ENCODE measurements around the gene LIMK2. TPM values are rescaled to one million over a fixed set of nuclear protein-coding genes. Genes with fewer than 3 reads are reported as not detected.
"Not testable (repeated sequence)": the region's sequence is repeated elsewhere in the genome, so short reads cannot be mapped to it uniquely, and the experiment has no call there.

The LIMK2 gene
- total and polyA plus RNA-seq, 7 experiments from 2014 or later, result 13.1 to 49.9 (median 26.2) TPM

DNA sequence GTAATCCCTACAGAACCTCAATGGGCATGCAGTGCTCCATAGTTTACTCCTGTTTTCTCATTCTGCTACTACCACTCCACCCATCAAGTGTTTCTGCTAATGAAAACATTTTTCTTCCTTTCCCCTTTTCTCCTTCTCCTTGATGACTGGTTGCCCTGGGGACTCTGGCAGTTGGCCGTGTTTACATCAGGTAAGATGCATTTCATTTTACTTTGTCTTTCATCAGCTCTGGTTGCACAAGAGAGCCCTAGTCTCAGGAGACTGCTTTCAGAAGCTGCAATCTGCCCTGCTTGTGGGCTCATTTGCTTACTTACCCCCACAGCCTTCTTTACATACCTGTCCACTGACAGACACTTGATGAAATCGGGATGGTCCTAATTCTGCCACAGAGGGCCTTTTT lies 19.6 kb upstream of the LIMK2 start:
- peak overlapping the region in 4 of 9 donors; percentile 6 to 75 (median 40) for H3K27ac Mint-ChIP-seq
- Histone ChIP-seq H3K9me3 (ENCODE audit: control insufficient read depth in 2 of 3, low read length in 3 of 3) (no peaks in the 10 kb centered on the region), H3K27me3 (ENCODE audit: control insufficient read depth in 2 of 2, insufficient read depth in 2 of 2, low read length in 2 of 2) (no peaks in the 10 kb centered on the region), H3K4me3 (ENCODE audit: low read length) (no peak overlapping the region), H3K4me1 (ENCODE audit: control insufficient read depth in 2 of 2, insufficient read depth in 2 of 2, low read length in 2 of 2) (no peaks in the 10 kb centered on the region), H3K36me3 (ENCODE audit: control insufficient read depth in 2 of 3, insufficient read depth in 3 of 3, low read length in 3 of 3) (peaks cover 0 to 60% (median 4%) of the 10 kb centered on the region in 3 experiments), H3K27ac (ENCODE audit: low read depth, low read length) (no peak overlapping the region)
- H3K9me3 Mint-ChIP-seq, result no peaks in the 10 kb centered on the region
- H3K4me3 Mint-ChIP-seq, result no peak overlapping the region
- intact Hi-C loops (cut with micrococcal nuclease), result no loop called here
- no peaks in the 10 kb centered on the region for H3K27me3 Mint-ChIP-seq
- DNase-seq (no peak), ATAC-seq (no peak)
- CTCF ChIA-PET, result no interaction called here
- peaks cover 0 to 5% (median 0%) of the 10 kb centered on the region in 7 donors for H3K4me1 Mint-ChIP-seq
- H3K36me3 Mint-ChIP-seq, result peaks cover 5 to 36% (median 15%) of the 10 kb centered on the region in 5 donors
- POLR2A ChIA-PET, result no interaction called here

DNA sequence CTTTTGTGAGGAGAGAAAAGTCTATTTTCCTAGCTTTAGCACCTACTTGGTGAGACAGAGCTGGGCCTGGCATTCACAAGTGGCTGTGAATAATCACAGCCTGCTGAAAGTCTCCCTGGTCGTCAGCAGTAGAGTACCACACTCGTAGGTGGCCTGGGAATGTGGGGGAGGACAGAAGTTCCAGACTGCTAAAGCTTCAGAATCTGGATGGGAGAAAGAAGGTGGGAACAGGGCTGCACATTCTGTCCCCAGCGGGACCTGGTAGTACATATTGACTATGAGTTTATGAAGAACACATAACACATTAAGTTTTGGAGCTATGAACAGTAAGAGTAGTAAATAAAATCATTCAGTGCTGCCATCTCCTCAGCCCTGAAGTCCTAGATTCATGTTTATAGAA lies 19.0 kb upstream of the LIMK2 start:
- intact Hi-C loops (cut with micrococcal nuclease), result no loop called here
- no peak for ATAC-seq
- Mint-ChIP-seq H3K27ac (peak overlapping the region in 1 of 9 donors; percentile 75), H3K9me3 (no peaks in the 10 kb centered on the region), H3K4me3 (no peak overlapping the region), H3K4me1 (peaks cover 0 to 5% (median 0%) of the 10 kb centered on the region in 7 donors), H3K27me3 (no peaks in the 10 kb centered on the region), H3K36me3 (peaks cover 5 to 30% (median 10%) of the 10 kb centered on the region in 5 donors)
- Histone ChIP-seq H3K4me1 (ENCODE audit: control insufficient read depth in 2 of 2, insufficient read depth in 2 of 2, low read length in 2 of 2) (no peaks in the 10 kb centered on the region), H3K27me3 (ENCODE audit: control insufficient read depth in 2 of 2, insufficient read depth in 2 of 2, low read length in 2 of 2) (no peaks in the 10 kb centered on the region), H3K9me3 (ENCODE audit: control insufficient read depth in 2 of 3, low read length in 3 of 3) (no peaks in the 10 kb centered on the region), H3K36me3 (ENCODE audit: control insufficient read depth in 2 of 3, insufficient read depth in 3 of 3, low read length in 3 of 3) (peaks cover 0 to 54% (median 0%) of the 10 kb centered on the region in 3 experiments), H3K27ac (ENCODE audit: low read depth, low read length) (no peak overlapping the region), H3K4me3 (ENCODE audit: low read length) (no peak overlapping the region)
- ChIA-PET POLR2A (no interaction called here), CTCF (interaction anchor here (1.1 kb wide), 1 partner anchor 37 kb away, joined by 3 read pairs; no protein-coding TSS in a partner anchor)
- DNase-seq, result no peak

DNA sequence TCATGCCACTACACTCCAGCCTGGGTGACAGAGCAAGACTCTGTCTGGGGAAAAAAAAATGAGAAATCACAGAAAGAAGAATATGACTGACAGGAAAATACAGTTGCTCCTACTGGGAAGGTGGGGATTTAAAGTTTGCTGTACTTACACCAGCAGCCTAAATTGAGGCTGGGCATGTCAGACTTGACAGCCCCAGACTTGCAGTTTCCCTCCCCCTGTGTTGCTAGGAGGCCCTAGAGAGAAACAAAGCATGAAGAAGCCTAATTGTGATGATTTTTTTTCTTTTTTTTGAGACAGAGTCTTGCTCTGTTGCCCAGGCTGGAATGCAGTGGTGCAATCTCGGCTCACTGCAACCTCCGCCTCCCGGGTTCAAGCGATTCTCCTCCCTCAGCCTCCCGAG lies 17.4 kb upstream of the LIMK2 start:
- H3K9me3 Mint-ChIP-seq; H3K27me3 ChIP-seq (ENCODE audit: control insufficient read depth in 2 of 2, insufficient read depth in 2 of 2, low read length in 2 of 2); H3K4me1 Mint-ChIP-seq; H3K4me3 Mint-ChIP-seq; H3K4me1 ChIP-seq (ENCODE audit: control insufficient read depth in 2 of 2, insufficient read depth in 2 of 2, low read length in 2 of 2); ATAC-seq; DNase-seq; H3K4me3 ChIP-seq (ENCODE audit: low read length); H3K27ac Mint-ChIP-seq; H3K27ac ChIP-seq (ENCODE audit: low read depth, low read length); H3K27me3 Mint-ChIP-seq; H3K9me3 ChIP-seq (ENCODE audit: control insufficient read depth in 2 of 3, low read length in 3 of 3); CTCF ChIA-PET; intact Hi-C loops (cut with micrococcal nuclease); POLR2A ChIA-PET: not testable (repeated sequence)
- peaks cover 5 to 31% (median 10%) of the 10 kb centered on the region in 5 donors for H3K36me3 Mint-ChIP-seq
- H3K36me3 ChIP-seq (ENCODE audit: control insufficient read depth in 2 of 3, insufficient read depth in 3 of 3, low read length in 3 of 3), result peaks cover 0 to 49% (median 0%) of the 10 kb centered on the region in 3 experiments

DNA sequence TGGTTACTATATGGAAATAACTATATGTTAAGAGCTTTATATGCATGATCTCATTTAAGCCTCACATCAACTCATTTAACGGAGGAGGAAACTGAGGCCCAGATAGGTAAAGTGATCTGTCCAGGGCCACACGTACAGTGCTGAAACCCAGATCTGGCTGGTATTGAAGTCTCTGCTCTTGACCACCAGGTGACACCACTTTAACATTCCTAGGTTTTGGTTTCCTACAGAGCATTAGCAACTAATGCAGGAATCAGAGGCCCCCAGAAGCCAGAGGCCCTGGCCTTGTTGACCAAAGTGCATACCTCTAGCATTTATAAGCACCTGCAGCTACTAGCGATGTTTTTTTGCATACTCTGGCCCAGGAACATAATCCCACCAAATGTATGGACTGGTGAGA lies 12.9 kb upstream of the LIMK2 start:
- ATAC-seq, result no peak
- H3K9me3 ChIP-seq (ENCODE audit: control insufficient read depth in 2 of 3, low read length in 3 of 3), result no peaks in the 10 kb centered on the region
- ChIA-PET POLR2A (no interaction called here), CTCF (interaction anchor here (4.1 kb wide), 1 partner anchor 31 kb away, joined by 24 read pairs; no protein-coding TSS in a partner anchor)
- Mint-ChIP-seq H3K27me3 (no peaks in the 10 kb centered on the region), H3K4me1 (peaks cover 0 to 8% (median 0%) of the 10 kb centered on the region in 7 donors), H3K36me3 (peaks cover 0 to 21% (median 8%) of the 10 kb centered on the region in 5 donors), H3K9me3 (no peaks in the 10 kb centered on the region), H3K27ac (peak overlapping the region in 1 of 9 donors; percentile 56), H3K4me3 (no peak overlapping the region)
- no peaks in the 10 kb centered on the region for H3K27me3 ChIP-seq (ENCODE audit: control insufficient read depth in 2 of 2, insufficient read depth in 2 of 2, low read length in 2 of 2)
- H3K36me3 ChIP-seq (ENCODE audit: control insufficient read depth in 2 of 3, insufficient read depth in 3 of 3, low read length in 3 of 3), result peaks cover 0 to 41% (median 8%) of the 10 kb centered on the region in 3 experiments
- no peak overlapping the region for H3K4me3 ChIP-seq (ENCODE audit: low read length)
- intact Hi-C loops (cut with micrococcal nuclease), result loop anchor here in 1 of 2 donors (1.0 kb wide), 1 partner anchor 32 kb away; no protein-coding TSS in a partner anchor
- H3K4me1 ChIP-seq (ENCODE audit: control insufficient read depth in 2 of 2, insufficient read depth in 2 of 2, low read length in 2 of 2), result no peaks in the 10 kb centered on the region
- DNase-seq, result no peak
- no peak overlapping the region for H3K27ac ChIP-seq (ENCODE audit: low read depth, low read length)

DNA sequence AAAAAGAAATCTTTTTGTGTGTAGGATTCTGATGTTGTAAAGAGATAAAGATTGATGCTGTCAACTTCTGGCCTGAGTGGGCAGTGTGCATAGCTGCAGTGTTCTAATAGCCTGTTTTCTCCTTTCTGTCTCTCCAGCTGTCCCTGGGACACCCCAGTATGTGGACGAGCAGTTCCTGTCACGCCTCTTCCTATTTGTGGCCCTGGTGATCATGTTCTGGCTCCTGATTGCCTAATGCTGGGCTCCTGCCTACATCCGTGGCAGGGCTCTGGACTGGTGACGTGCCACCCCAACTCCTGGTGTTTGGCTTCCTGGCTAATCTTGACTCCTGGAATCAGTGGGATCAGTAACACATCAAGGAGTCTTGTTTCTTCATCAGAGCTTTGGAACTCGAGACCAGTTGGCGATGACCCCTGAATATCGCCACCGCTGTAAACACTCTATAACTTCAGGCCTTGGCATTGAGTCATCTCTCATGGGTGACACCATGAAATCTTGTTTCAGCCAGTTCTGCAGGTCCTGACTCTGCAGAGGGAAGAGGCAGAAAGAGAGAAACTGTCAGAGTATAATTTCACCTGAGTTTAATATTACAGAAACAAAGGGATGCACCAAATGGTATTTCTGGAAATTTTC lies 7.6 kb upstream of the LIMK2 start:
- ChIA-PET CTCF (interaction anchor here (0.7 kb wide), 1 partner anchor 897 kb away, joined by 3 read pairs; no protein-coding TSS in a partner anchor), POLR2A (interaction anchor here (0.7 kb wide), 2 partner anchors 119 to 1026 kb away, joined by 3 to 4 read pairs; no protein-coding TSS in a partner anchor)
- H3K4me1 ChIP-seq (ENCODE audit: control insufficient read depth in 2 of 2, insufficient read depth in 2 of 2, low read length in 2 of 2); H3K4me3 ChIP-seq (ENCODE audit: low read length); H3K9me3 ChIP-seq (ENCODE audit: control insufficient read depth in 2 of 3, low read length in 3 of 3); H3K27me3 Mint-ChIP-seq; intact Hi-C loops (cut with micrococcal nuclease); H3K27ac ChIP-seq (ENCODE audit: low read depth, low read length); H3K4me3 Mint-ChIP-seq; DNase-seq; H3K9me3 Mint-ChIP-seq; H3K27me3 ChIP-seq (ENCODE audit: control insufficient read depth in 2 of 2, insufficient read depth in 2 of 2, low read length in 2 of 2): not testable (repeated sequence)
- Mint-ChIP-seq H3K36me3 (peaks cover 0 to 22% (median 8%) of the 10 kb centered on the region in 5 donors), H3K27ac (peak overlapping the region in 2 of 9 donors; percentile 9 to 51), H3K4me1 (peaks cover 0 to 11% (median 2%) of the 10 kb centered on the region in 7 donors)
- H3K36me3 ChIP-seq (ENCODE audit: control insufficient read depth in 2 of 3, insufficient read depth in 3 of 3, low read length in 3 of 3), result peaks cover 0 to 33% (median 8%) of the 10 kb centered on the region in 3 experiments
- ATAC-seq, result peak; percentile 65

DNA sequence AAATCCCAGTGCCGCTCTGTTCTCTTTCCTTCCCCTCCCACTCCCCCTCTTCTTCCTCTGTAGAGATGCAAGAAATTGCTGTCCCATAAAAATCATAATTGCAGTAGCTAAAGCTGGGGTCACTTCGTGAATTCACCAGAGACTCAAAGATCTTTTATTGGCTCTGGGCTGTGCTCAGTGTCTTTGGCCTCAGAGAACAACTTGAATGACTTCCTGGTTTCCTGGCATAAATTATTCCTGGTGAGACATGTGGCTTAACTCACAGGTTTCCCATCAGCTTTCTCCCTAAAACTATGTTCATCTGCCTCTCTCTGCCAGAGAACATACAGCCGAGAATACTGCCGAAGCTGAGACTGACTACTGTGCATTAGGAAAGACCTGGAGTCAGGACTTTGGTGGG lies 7.0 kb upstream of the LIMK2 start:
- H3K27me3 ChIP-seq (ENCODE audit: control insufficient read depth in 2 of 2, insufficient read depth in 2 of 2, low read length in 2 of 2); H3K9me3 ChIP-seq (ENCODE audit: control insufficient read depth in 2 of 3, low read length in 3 of 3); DNase-seq; H3K4me3 Mint-ChIP-seq; POLR2A ChIA-PET; H3K27me3 Mint-ChIP-seq; H3K9me3 Mint-ChIP-seq; ATAC-seq; H3K4me1 ChIP-seq (ENCODE audit: control insufficient read depth in 2 of 2, insufficient read depth in 2 of 2, low read length in 2 of 2); H3K27ac ChIP-seq (ENCODE audit: low read depth, low read length); CTCF ChIA-PET; H3K4me3 ChIP-seq (ENCODE audit: low read length); intact Hi-C loops (cut with micrococcal nuclease): not testable (repeated sequence)
- peaks cover 0 to 19% (median 8%) of the 10 kb centered on the region in 5 donors for H3K36me3 Mint-ChIP-seq
- peaks cover 4 to 16% (median 7%) of the 10 kb centered on the region in 7 donors for H3K4me1 Mint-ChIP-seq
- peak overlapping the region in 1 of 9 donors; percentile 78 for H3K27ac Mint-ChIP-seq
- peaks cover 0 to 33% (median 8%) of the 10 kb centered on the region in 3 experiments for H3K36me3 ChIP-seq (ENCODE audit: control insufficient read depth in 2 of 3, insufficient read depth in 3 of 3, low read length in 3 of 3)

Data from naive thymus-derived CD4-positive, alpha-beta T cell (primary cell).